ENCODE data around the gene HTRA3. TPM values are rescaled to one million over a fixed set of nuclear protein-coding genes. Genes with fewer than 3 reads are reported as not detected.

HTRA3 gene
- total RNA-seq, 2 experiments from 2014 or later = not detected

DNA sequence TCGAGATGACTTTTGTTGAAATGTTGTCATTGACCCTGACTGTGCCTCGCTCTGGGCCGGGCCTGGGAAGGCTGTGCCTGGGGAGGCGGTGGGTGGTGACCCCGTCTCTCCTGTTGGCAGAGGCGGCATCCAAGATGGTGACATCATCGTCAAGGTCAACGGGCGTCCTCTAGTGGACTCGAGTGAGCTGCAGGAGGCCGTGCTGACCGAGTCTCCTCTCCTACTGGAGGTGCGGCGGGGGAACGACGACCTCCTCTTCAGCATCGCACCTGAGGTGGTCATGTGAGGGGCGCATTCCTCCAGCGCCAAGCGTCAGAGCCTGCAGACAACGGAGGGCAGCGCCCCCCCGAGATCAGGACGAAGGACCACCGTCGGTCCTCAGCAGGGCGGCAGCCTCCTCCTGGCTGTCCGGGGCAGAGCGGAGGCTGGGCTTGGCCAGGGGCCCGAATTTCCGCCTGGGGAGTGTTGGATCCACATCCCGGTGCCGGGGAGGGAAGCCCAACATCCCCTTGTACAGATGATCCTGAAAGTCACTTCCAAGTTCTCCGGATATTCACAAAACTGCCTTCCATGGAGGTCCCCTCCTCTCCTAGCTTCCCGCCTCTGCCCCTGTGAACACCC, 36.4 kb downstream of the HTRA3 start:
- Histone ChIP-seq H4K20me1 (ENCODE audit: insufficient read depth, low read length) (no peaks in the 10 kb centered on the region), H2AFZ (ENCODE audit: low read length) (no peak overlapping the region), H3K9me3 (ENCODE audit: low read length) (no peaks in the 10 kb centered on the region), H3K4me1 (ENCODE audit: insufficient read depth, low read length, poor library complexity, severe bottlenecking) (no peaks in the 10 kb centered on the region), H3K36me3 (ENCODE audit: insufficient read depth, low read length) (no peaks in the 10 kb centered on the region), H3K9me2 (ENCODE audit: insufficient read depth, low read length) (no peaks in the 10 kb centered on the region), H3K27ac (ENCODE audit: low read depth, low read length, poor library complexity, severe bottlenecking) (no peak overlapping the region), H3K4me2 (ENCODE audit: low read length) (no peak overlapping the region), H3K79me2 (ENCODE audit: insufficient read depth, low read depth, low read length) (no peaks in the 10 kb centered on the region), H3K4me3 (ENCODE audit: low read depth, low read length, poor library complexity, severe bottlenecking) (no peak overlapping the region)
- no peak for DNase-seq (ENCODE audit: low spot score)
- ChIA-PET POLR2A (no interaction called here), CTCF (ENCODE audit: unreplicated experiment) (no interaction called here)
- intact Hi-C loops (cut with micrococcal nuclease; ENCODE audit: unreplicated experiment) = no loop called here
- TF ChIP-seq, protein P1, sequence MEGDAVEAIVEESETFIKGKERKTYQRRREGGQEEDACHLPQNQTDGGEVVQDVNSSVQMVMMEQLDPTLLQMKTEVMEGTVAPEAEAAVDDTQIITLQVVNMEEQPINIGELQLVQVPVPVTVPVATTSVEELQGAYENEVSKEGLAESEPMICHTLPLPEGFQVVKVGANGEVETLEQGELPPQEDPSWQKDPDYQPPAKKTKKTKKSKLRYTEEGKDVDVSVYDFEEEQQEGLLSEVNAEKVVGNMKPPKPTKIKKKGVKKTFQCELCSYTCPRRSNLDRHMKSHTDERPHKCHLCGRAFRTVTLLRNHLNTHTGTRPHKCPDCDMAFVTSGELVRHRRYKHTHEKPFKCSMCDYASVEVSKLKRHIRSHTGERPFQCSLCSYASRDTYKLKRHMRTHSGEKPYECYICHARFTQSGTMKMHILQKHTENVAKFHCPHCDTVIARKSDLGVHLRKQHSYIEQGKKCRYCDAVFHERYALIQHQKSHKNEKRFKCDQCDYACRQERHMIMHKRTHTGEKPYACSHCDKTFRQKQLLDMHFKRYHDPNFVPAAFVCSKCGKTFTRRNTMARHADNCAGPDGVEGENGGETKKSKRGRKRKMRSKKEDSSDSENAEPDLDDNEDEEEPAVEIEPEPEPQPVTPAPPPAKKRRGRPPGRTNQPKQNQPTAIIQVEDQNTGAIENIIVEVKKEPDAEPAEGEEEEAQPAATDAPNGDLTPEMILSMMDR (conservative IDR thresholded peaks at IDR 0.05; ENCODE audit: low read length) = no peak
- no peak for TF ChIP-seq EZH2phosphoT487 (IDR thresholded peaks at IDR 0.05; ENCODE audit: borderline replicate concordance, low read depth, low read length)
- BruUV-seq (replicated peaks) = no TSS peak

DNA sequence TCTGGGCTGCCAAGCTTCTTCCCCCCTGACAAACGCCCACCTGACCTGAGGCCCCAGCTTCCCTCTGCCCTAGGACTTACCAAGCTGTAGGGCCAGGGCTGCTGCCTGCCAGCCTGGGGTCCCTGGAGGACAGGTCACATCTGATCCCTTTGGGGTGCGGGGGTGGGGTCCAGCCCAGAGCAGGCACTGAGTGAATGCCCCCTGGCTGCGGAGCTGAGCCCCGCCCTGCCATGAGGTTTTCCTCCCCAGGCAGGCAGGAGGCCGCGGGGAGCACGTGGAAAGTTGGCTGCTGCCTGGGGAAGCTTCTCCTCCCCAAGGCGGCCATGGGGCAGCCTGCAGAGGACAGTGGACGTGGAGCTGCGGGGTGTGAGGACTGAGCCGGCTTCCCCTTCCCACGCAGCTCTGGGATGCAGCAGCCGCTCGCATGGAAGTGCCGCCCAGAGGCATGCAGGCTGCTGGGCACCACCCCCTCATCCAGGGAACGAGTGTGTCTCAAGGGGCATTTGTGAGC, 37.0 kb downstream of the HTRA3 start:
- Histone ChIP-seq H3K4me1 (ENCODE audit: insufficient read depth, low read length, poor library complexity, severe bottlenecking) (no peaks in the 10 kb centered on the region), H3K27ac (ENCODE audit: low read depth, low read length, poor library complexity, severe bottlenecking) (no peak overlapping the region), H3K79me2 (ENCODE audit: insufficient read depth, low read depth, low read length) (no peaks in the 10 kb centered on the region), H3K36me3 (ENCODE audit: insufficient read depth, low read length) (no peaks in the 10 kb centered on the region), H3K9me3 (ENCODE audit: low read length) (no peaks in the 10 kb centered on the region), H3K4me2 (ENCODE audit: low read length) (no peak overlapping the region), H3K9me2 (ENCODE audit: insufficient read depth, low read length) (no peaks in the 10 kb centered on the region), H4K20me1 (ENCODE audit: insufficient read depth, low read length) (no peaks in the 10 kb centered on the region), H2AFZ (ENCODE audit: low read length) (no peak overlapping the region), H3K4me3 (ENCODE audit: low read depth, low read length, poor library complexity, severe bottlenecking) (no peak overlapping the region)
- intact Hi-C loops (cut with micrococcal nuclease; ENCODE audit: unreplicated experiment) = no loop called here
- POLR2A ChIA-PET = no interaction called here
- TF ChIP-seq EZH2phosphoT487 (IDR thresholded peaks at IDR 0.05; ENCODE audit: borderline replicate concordance, low read depth, low read length) = no peak
- TF ChIP-seq, protein P1 (conservative IDR thresholded peaks at IDR 0.05; ENCODE audit: low read length) = no peak
- BruUV-seq (replicated peaks) = no TSS peak
- CTCF ChIA-PET (ENCODE audit: unreplicated experiment) = no interaction called here
- no peak for DNase-seq (ENCODE audit: low spot score)

DNA sequence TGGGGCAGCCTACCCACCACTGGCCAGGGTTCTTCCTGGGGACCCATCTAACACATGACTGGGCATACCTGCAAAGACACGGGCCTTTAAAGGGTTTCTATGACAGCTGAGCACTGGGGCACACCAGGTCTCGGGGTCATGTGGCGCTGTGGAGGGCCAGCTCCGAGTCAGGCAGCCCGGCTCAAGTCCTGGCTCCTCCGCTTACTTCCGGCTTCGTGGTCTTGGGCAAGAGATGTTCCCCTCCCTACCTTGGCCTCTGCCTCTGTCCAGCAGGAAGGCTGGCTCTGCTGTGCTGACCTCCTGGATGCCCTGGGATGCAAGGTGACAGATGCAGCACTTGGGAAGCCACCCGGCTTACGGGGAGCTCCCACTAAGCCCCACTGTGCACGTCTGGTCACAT, 37.6 kb downstream of the HTRA3 start:
- DNase-seq (ENCODE audit: low spot score) = no peak
- H3K4me3 ChIP-seq (ENCODE audit: low read depth, low read length, poor library complexity, severe bottlenecking) = no peak overlapping the region
- H3K4me2 ChIP-seq (ENCODE audit: low read length) = no peak overlapping the region
- intact Hi-C loops (cut with micrococcal nuclease; ENCODE audit: unreplicated experiment) = no loop called here
- no peaks in the 10 kb centered on the region for H3K79me2 ChIP-seq (ENCODE audit: insufficient read depth, low read depth, low read length)
- no peak overlapping the region for H2AFZ ChIP-seq (ENCODE audit: low read length)
- no peaks in the 10 kb centered on the region for H4K20me1 ChIP-seq (ENCODE audit: insufficient read depth, low read length)
- no peaks in the 10 kb centered on the region for H3K9me3 ChIP-seq (ENCODE audit: low read length)
- BruUV-seq (replicated peaks) = no TSS peak
- H3K9me2 ChIP-seq (ENCODE audit: insufficient read depth, low read length) = no peaks in the 10 kb centered on the region
- ChIA-PET CTCF (ENCODE audit: unreplicated experiment) (no interaction called here), POLR2A (no interaction called here)
- TF ChIP-seq, protein P1 (conservative IDR thresholded peaks at IDR 0.05; ENCODE audit: low read length) = no peak
- no peak for TF ChIP-seq EZH2phosphoT487 (IDR thresholded peaks at IDR 0.05; ENCODE audit: borderline replicate concordance, low read depth, low read length)
- H3K27ac ChIP-seq (ENCODE audit: low read depth, low read length, poor library complexity, severe bottlenecking) = no peak overlapping the region
- no peaks in the 10 kb centered on the region for H3K36me3 ChIP-seq (ENCODE audit: insufficient read depth, low read length)
- no peaks in the 10 kb centered on the region for H3K4me1 ChIP-seq (ENCODE audit: insufficient read depth, low read length, poor library complexity, severe bottlenecking)
